HEK293 (cell line): Measurements from ENCODE around the gene AIFM1.
A peak's percentile ranks its signal among the peaks of the same experiment; 100 is the strongest.

Source experiments
- BCL11A ChIP-seq: fragments of 450-650 bp; formaldehyde crosslinking; IDR thresholded peaks from 2 replicates; pipeline ENCODE4 v1.5.1; 2016; ENCODE audit warnings: low read depth, missing biosample characterization, missing genetic modification characterization
- HOXA7 ChIP-seq: sonication (generic); formaldehyde crosslinking; IDR thresholded peaks from 2 replicates; pipeline ENCODE4 v1.8.1; 2022; ENCODE audit warnings: missing genetic modification reagents, borderline replicate concordance
- KLF10 ChIP-seq: fragments of 450-650 bp; IDR thresholded peaks from 2 replicates; pipeline ENCODE4 v1.5.1; 2018; ENCODE audit warnings: missing biosample characterization, mild to moderate bottlenecking, missing genetic modification characterization
- KLF9 ChIP-seq: fragments of 450-650 bp; formaldehyde crosslinking; IDR thresholded peaks from 2 replicates; pipeline ENCODE4 v1.5.1; 2016; ENCODE audit warnings: missing biosample characterization, missing genetic modification characterization, low read depth
- SALL2 ChIP-seq: fragments of 450-650 bp; formaldehyde crosslinking; IDR thresholded peaks from 2 replicates; pipeline ENCODE4 v1.5.0; 2017; ENCODE audit warnings: missing biosample characterization, mild to moderate bottlenecking, missing genetic modification characterization, borderline replicate concordance
- SCRT2 ChIP-seq: fragments of 450-650 bp; formaldehyde crosslinking; IDR thresholded peaks from 2 replicates; pipeline ENCODE4 v1.5.1; 2016; ENCODE audit warnings: missing biosample characterization, missing genetic modification characterization
- TCF7L2 ChIP-seq: IDR thresholded peaks from 2 replicates; pipeline ENCODE4 v1.6.1; 2011; ENCODE audit warnings: low read depth, mild to moderate bottlenecking, inconsistent platforms, low read length, moderate library complexity, borderline replicate concordance
- TRIM28 ChIP-seq: IDR thresholded peaks from 2 replicates; pipeline ENCODE4 v1.6.1; 2011; ENCODE audit warnings: low read length, control low read depth, borderline replicate concordance
- YY2 ChIP-seq: fragments of 450-650 bp; formaldehyde crosslinking; IDR thresholded peaks from 2 replicates; pipeline ENCODE4 v1.5.1; 2016; ENCODE audit warnings: missing biosample characterization, missing genetic modification characterization
- ZBTB17 ChIP-seq: fragments of 450-650 bp; formaldehyde crosslinking; IDR thresholded peaks from 2 replicates; pipeline ENCODE4 v1.5.1; 2016; ENCODE audit warnings: missing biosample characterization, missing genetic modification characterization
- ZBTB21 ChIP-seq: fragments of 450-650 bp; formaldehyde crosslinking; IDR thresholded peaks from 2 replicates; pipeline ENCODE4 v1.5.1; 2017; ENCODE audit warnings: missing biosample characterization, missing genetic modification characterization
- ZNF10 ChIP-seq: fragments of 450-650 bp; formaldehyde crosslinking; IDR thresholded peaks from 2 replicates; pipeline ENCODE4 v1.5.1; 2017; ENCODE audit warnings: missing biosample characterization, missing genetic modification characterization
- ZNF132 ChIP-seq: fragments of 450-650 bp; formaldehyde crosslinking; IDR thresholded peaks from 2 replicates; pipeline ENCODE4 v1.5.1; 2017; ENCODE audit warnings: missing biosample characterization, missing genetic modification characterization, borderline replicate concordance
- ZNF133 ChIP-seq: fragments of 450-650 bp; formaldehyde crosslinking; IDR thresholded peaks from 2 replicates; pipeline ENCODE4 v1.5.1; 2016; ENCODE audit warnings: missing biosample characterization, missing genetic modification characterization
- ZNF16 ChIP-seq: fragments of 450-650 bp; formaldehyde crosslinking; IDR thresholded peaks from 2 replicates; pipeline ENCODE4 v1.5.1; 2016; ENCODE audit warnings: low read depth, missing biosample characterization, missing genetic modification characterization
- ZNF174 ChIP-seq: fragments of 450-650 bp; formaldehyde crosslinking; IDR thresholded peaks from 2 replicates; pipeline ENCODE4 v1.5.0; 2017; ENCODE audit warnings: missing biosample characterization, mild to moderate bottlenecking, missing genetic modification characterization
- ZNF184 ChIP-seq: fragments of 450-650 bp; IDR thresholded peaks from 2 replicates; pipeline ENCODE4 v1.5.1; 2018; ENCODE audit warnings: missing biosample characterization, mild to moderate bottlenecking, missing genetic modification characterization
- ZNF223 ChIP-seq: fragments of 450-650 bp; formaldehyde crosslinking; IDR thresholded peaks from 2 replicates; pipeline ENCODE4 v1.5.1; 2016; ENCODE audit warnings: missing biosample characterization, missing genetic modification characterization
- ZNF24 ChIP-seq: fragments of 450-650 bp; formaldehyde crosslinking; IDR thresholded peaks from 2 replicates; pipeline ENCODE4 v1.5.1; 2016; ENCODE audit warnings: missing biosample characterization, missing genetic modification characterization
- ZNF274 ChIP-seq, 2 experiments: fragments of 200-500 bp in 1 of 2; fragments of 450-650 bp in 1 of 2; sonication (Bioruptor generic) in 1 of 2; formaldehyde crosslinking in 1 of 2; IDR thresholded peaks; 2 replicates each; pipeline versions ENCODE4 v1.5.1 to v1.6.1; 2014 to 2016; ENCODE audit warnings: borderline replicate concordance in 1 of 2, inconsistent platforms in 1 of 2, low read length in 1 of 2, missing biosample characterization in 1 of 2, missing genetic modification characterization in 1 of 2
- ZNF324 ChIP-seq: fragments of 450-650 bp; formaldehyde crosslinking; IDR thresholded peaks from 2 replicates; pipeline ENCODE4 v1.5.1; 2016; ENCODE audit warnings: missing biosample characterization, missing genetic modification characterization
- ZNF335 ChIP-seq: fragments of 450-650 bp; formaldehyde crosslinking; conservative IDR thresholded peaks from 2 replicates; pipeline ENCODE4 v1.5.1; 2016; ENCODE audit warnings: missing biosample characterization, missing genetic modification characterization
- ZNF433 ChIP-seq: fragments of 450-650 bp; formaldehyde crosslinking; IDR thresholded peaks from 2 replicates; pipeline ENCODE4 v1.5.1; 2016; ENCODE audit warnings: missing biosample characterization, missing genetic modification characterization, low read depth
- ZNF510 ChIP-seq: fragments of 450-650 bp; formaldehyde crosslinking; IDR thresholded peaks from 2 replicates; pipeline ENCODE4 v1.5.1; 2018; ENCODE audit warnings: mild to moderate bottlenecking, missing genetic modification characterization, missing biosample characterization; ENCODE audit not compliant: insufficient replicate concordance
- ZNF529 ChIP-seq: fragments of 450-650 bp; formaldehyde crosslinking; IDR thresholded peaks from 2 replicates; pipeline ENCODE4 v1.5.1; 2017; ENCODE audit warnings: missing genetic modification characterization, missing biosample characterization; ENCODE audit not compliant: insufficient replicate concordance
- ZNF549 ChIP-seq: fragments of 450-650 bp; IDR thresholded peaks from 2 replicates; pipeline ENCODE4 v1.5.1; 2018; ENCODE audit warnings: missing biosample characterization, missing genetic modification characterization, mild to moderate bottlenecking, inconsistent platforms, moderate library complexity
- ZNF654 ChIP-seq: fragments of 450-650 bp; formaldehyde crosslinking; IDR thresholded peaks from 2 replicates; pipeline ENCODE4 v1.5.1; 2016; ENCODE audit warnings: low read depth, missing biosample characterization, missing genetic modification characterization
- ZNF658 ChIP-seq: fragments of 450-650 bp; formaldehyde crosslinking; IDR thresholded peaks from 2 replicates; pipeline ENCODE4; 2016; ENCODE audit warnings: missing biosample characterization, missing genetic modification characterization
- ZNF664 ChIP-seq: fragments of 450-650 bp; formaldehyde crosslinking; IDR thresholded peaks from 2 replicates; pipeline ENCODE4 v1.5.1; 2016; ENCODE audit warnings: missing biosample characterization, missing genetic modification characterization
- ZNF837 ChIP-seq: fragments of 450-650 bp; formaldehyde crosslinking; IDR thresholded peaks from 2 replicates; pipeline ENCODE4 v1.5.1; 2016; ENCODE audit warnings: missing biosample characterization, missing genetic modification characterization
- TF ChIP-seq, protein P1 (sequence below): fragments of 450-650 bp; formaldehyde crosslinking; IDR thresholded peaks from 2 replicates; pipeline ENCODE4 v1.5.1; 2017; ENCODE audit warnings: missing biosample characterization, missing genetic modification characterization
- TF ChIP-seq, protein P2 (sequence below): fragments of 450-650 bp; formaldehyde crosslinking; conservative IDR thresholded peaks from 2 replicates; pipeline ENCODE4 v1.5.1; 2016; ENCODE audit warnings: low read depth, missing biosample characterization, missing genetic modification characterization

Gene AIFM1

DNA sequence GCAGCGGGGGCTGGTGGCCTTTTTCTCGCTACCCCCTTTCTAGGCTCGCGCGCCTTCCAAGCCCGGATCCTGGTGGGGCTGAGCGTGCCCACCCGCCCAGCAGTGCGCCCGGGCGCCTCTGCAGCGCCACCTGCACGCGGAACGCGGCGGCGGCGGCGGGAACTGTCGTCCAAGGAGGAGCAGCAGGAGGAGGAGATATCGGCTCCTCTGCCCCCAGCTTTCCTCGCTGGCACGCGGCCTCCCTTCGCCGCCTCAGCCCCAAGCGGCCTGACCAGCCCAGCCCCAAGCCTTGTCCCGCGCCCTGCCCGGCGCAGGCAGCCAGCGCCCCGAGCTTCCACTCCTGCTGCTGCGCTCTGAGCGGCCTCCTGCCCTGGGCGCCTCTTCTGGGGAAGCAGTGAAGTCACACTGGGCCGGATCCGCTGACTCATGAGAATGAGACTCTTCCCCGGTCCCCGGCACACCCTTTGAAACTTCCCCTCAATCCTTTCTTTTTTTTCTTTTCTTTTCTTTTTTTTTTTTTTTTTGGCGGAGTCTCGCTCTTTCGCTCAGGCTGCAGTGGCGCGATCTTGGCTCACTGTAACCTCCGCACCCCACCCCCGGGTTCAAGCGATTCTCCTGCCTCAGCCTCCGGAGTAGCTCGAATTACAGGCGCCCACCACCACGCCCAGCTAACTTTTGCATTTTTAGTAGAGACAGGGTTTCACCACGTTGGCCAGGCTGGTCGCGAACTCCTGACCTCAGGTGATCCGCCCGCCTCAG lies 44.7 kb downstream of the AIFM1 start (continued):
- no peak for TF ChIP-seq TRIM28
- TF ChIP-seq ZNF658 (tag by site-specific recombination), result no peak
- no peak for TF ChIP-seq KLF10 (tag by site-specific recombination)
- TF ChIP-seq BCL11A (tag by site-specific recombination), result no peak
- TF ChIP-seq SCRT2, result no peak
- TF ChIP-seq KLF9 (tag by site-specific recombination), result no peak
- no peak for TF ChIP-seq ZNF10 (tag by site-specific recombination)
- TF ChIP-seq ZNF133 (tag by site-specific recombination), result no peak
- TF ChIP-seq SALL2 (tag by site-specific recombination), result no peak
- TF ChIP-seq ZNF324 (tag by site-specific recombination), result no peak
- TF ChIP-seq ZNF184 (tag by site-specific recombination), result no peak
- TF ChIP-seq ZNF549 (tag by site-specific recombination), result no peak
- TF ChIP-seq, protein P1, sequence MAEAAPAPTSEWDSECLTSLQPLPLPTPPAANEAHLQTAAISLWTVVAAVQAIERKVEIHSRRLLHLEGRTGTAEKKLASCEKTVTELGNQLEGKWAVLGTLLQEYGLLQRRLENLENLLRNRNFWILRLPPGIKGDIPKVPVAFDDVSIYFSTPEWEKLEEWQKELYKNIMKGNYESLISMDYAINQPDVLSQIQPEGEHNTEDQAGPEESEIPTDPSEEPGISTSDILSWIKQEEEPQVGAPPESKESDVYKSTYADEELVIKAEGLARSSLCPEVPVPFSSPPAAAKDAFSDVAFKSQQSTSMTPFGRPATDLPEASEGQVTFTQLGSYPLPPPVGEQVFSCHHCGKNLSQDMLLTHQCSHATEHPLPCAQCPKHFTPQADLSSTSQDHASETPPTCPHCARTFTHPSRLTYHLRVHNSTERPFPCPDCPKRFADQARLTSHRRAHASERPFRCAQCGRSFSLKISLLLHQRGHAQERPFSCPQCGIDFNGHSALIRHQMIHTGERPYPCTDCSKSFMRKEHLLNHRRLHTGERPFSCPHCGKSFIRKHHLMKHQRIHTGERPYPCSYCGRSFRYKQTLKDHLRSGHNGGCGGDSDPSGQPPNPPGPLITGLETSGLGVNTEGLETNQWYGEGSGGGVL (tag by site-specific recombination), result no peak
- TF ChIP-seq, protein P2, sequence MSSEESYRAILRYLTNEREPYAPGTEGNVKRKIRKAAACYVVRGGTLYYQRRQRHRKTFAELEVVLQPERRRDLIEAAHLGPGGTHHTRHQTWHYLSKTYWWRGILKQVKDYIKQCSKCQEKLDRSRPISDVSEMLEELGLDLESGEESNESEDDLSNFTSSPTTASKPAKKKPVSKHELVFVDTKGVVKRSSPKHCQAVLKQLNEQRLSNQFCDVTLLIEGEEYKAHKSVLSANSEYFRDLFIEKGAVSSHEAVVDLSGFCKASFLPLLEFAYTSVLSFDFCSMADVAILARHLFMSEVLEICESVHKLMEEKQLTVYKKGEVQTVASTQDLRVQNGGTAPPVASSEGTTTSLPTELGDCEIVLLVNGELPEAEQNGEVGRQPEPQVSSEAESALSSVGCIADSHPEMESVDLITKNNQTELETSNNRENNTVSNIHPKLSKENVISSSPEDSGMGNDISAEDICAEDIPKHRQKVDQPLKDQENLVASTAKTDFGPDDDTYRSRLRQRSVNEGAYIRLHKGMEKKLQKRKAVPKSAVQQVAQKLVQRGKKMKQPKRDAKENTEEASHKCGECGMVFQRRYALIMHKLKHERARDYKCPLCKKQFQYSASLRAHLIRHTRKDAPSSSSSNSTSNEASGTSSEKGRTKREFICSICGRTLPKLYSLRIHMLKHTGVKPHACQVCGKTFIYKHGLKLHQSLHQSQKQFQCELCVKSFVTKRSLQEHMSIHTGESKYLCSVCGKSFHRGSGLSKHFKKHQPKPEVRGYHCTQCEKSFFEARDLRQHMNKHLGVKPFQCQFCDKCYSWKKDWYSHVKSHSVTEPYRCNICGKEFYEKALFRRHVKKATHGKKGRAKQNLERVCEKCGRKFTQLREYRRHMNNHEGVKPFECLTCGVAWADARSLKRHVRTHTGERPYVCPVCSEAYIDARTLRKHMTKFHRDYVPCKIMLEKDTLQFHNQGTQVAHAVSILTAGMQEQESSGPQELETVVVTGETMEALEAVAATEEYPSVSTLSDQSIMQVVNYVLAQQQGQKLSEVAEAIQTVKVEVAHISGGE (tag by site-specific recombination), result peak; percentile 28; the same call in 1 of the 2 replicates
- TF ChIP-seq ZBTB21, result no peak
- TF ChIP-seq ZBTB17 (tag by site-specific recombination), result peak; percentile 81
- TF ChIP-seq ZNF223 (tag by site-specific recombination), result no peak
- no peak for TF ChIP-seq ZNF132 (tag by site-specific recombination)
- no peak for TF ChIP-seq ZNF654 (tag by site-specific recombination)
- no peak for TF ChIP-seq HOXA7 (CRISPR knock-in tag)
- TF ChIP-seq ZNF274 (IDR thresholded peaks at IDR 0.05; ENCODE audit: low read length), result no peak
- no peak for TF ChIP-seq ZNF274 (tag by site-specific recombination; IDR thresholded peaks at IDR 0.05; ENCODE audit: borderline replicate concordance)
- no peak for TF ChIP-seq YY2 (tag by site-specific recombination)
- TF ChIP-seq ZNF510 (tag by site-specific recombination), result no peak
- TF ChIP-seq TCF7L2, result no peak
- no peak for TF ChIP-seq ZNF174 (tag by site-specific recombination)
- no peak for TF ChIP-seq ZNF433 (tag by site-specific recombination)
- TF ChIP-seq ZNF664 (tag by site-specific recombination), result no peak
- TF ChIP-seq ZNF837 (tag by site-specific recombination), result no peak
- no peak for TF ChIP-seq ZNF529 (tag by site-specific recombination)
- TF ChIP-seq ZNF16 (tag by site-specific recombination), result no peak
- peak; percentile 32; the same call in 1 of the 2 replicates for TF ChIP-seq ZNF335
- no peak for TF ChIP-seq ZNF24 (tag by site-specific recombination)
